ENCODE measurements around the gene HSPA4L.

Gene HSPA4L

GRCh38 chr4:127783955-127784770 lies 2.0 kb downstream of the HSPA4L start:
- peak; percentile 5 for DNase-seq

DNA sequence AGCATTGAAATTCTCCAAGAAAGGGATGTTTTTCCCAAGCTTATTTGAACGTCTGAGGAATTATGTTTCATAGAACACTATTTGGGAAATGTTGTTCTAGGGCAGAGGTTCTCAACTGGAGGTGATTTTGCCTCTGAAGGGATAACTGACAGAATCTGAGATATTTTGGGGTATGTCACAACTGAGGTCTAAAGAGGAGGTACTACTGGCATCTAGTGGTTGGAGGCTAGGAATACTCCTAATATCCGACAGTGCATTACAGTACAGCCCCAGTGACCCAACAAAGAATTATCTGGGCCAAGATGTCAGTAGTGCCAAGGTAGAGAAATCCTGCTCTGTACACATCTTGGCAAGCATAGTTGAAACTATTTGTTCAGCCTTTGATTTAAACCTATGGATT lies 6.4 kb downstream of the HSPA4L start:
- DNase-seq = no peak

DNA sequence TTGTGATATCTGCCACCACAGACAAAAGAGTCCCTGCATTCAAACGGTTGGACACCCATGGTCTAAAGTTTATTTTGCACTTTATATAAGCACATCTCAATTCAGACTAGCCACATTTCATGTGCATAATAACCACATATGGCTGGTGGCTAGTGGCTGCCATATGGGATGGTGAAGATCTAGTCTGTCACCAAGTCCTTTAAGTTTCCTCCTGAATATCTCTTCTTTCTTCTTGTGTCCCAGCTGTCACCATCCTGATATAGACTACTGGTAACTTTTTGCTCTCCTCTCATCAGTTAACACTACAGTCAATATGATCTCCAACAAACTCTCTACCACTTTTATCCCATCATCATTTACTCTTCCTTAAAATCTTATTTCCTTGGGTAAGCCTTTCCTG lies 9.3 kb downstream of the HSPA4L start:
- DNase-seq = no peak

GRCh38 chr4:127793528-127793927 lies 11.4 kb downstream of the HSPA4L start:
- DNase-seq = no peak

GRCh38 chr4:127799711-127800110 lies 17.6 kb downstream of the HSPA4L start:
- DNase-seq = no peak

GRCh38 chr4:127809173-127809800 lies 27.2 kb downstream of the HSPA4L start:
- DNase-seq = no peak

DNA sequence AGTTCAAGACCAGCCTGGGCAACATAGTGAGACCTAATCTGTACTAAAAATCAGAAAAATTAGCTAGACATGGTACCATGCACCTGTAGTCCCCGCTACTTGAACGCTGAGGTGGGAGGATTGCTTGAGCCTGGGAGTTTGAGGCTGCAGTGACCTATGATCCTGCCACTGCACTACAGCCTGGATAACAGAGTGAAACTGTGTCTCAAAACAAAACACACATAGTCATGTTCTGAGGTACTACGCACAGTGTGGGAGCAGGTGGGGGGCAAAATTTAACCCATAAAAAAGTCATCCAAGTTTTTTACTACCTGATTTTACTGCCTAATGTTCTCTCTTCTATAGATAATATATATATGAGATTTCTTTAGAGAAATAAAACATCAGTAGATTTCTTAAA lies 28.4 kb downstream of the HSPA4L start:
- no peak for DNase-seq

DNA sequence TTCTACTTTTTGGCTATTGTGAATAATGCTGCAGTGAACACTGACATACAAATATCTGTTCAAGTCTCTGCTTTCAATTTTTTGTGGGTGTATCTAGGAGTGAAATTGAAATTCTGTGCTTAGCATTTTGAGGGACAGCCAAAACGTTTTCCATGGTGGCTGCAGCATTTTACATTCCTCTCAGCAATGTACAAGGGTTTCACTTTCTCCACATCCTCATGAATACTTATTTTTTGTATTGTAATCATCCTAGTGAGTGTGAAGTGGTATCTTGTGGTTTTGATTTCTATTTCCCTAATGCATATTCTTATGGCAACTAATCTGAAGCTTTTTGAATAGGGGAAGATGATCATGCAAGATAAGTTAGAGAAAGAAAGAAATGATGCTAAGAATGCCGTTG lies 40.3 kb downstream of the HSPA4L start:
- no peak for DNase-seq

GRCh38 chr4:127828121-127828520 lies 46.0 kb downstream of the HSPA4L start:
- no peak for DNase-seq

- DNase-seq = no peak
These were observed 46.9 kb downstream of the HSPA4L start for GRCh38 chr4:127829014-127829413.

DNA sequence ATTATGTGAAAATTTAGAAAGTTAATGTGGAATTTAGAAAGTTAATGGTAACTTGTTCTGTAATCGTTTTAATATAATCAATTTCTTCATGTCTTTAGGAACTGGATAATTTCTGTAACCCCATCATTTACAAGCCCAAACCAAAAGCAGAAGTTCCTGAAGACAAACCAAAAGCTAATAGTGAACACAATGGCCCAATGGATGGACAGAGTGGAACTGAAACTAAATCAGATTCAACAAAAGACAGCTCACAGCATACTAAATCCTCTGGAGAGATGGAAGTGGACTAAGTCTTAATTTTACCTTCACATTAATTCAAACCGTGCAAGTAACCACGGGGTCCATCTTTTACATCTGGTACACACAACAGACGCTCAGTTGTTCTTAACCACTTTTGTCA lies 50.5 kb downstream of the HSPA4L start:
- no peak for DNase-seq

GRCh38 chr4:127843704-127844600 lies 61.8 kb downstream of the HSPA4L start:
- no peak for DNase-seq

DNA sequence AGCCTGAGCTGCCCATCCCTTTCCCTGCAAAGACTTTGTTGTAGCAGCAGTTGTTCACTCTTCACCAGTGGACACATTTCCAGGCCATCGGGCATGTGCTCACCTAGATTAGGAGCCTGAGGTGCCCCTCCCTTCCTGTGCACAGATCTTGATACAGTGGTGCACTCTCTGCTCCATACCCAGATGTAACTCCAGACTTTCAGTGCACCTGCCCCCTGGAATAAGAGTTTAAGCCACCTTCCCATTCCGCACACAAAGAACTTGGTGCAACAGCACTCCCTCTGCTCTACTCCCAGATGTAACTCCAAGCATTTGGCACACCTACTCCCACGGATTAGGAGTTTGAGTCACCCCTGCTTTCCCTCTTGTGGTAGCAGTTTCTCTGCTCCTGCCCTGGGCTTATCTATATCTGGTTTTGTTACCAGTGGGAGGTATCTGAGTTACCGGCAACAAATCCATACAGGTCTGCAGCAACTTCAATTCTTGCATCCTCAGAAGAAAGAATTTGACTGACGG lies 62.5 kb downstream of the HSPA4L start:
- DNase-seq = no peak

DNA sequence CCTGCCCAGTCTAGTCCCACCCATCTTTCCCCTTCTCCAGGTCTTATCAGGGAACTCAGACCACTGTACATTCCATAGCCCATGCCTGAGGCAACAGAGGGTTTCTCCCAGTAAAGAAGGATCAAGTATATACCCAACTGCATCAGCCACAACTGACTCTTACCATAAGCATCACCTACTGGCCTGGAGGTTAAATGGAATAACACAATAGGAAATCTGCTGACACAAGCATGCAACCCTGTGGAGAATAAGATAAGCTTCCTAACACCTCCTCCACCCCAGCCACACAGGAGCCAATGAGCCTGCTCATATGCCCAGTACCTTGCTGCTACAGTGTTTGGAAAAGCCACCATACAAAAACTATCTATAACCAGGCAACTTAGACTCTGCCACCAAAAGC lies 63.9 kb downstream of the HSPA4L start:
- no peak for DNase-seq

DNA sequence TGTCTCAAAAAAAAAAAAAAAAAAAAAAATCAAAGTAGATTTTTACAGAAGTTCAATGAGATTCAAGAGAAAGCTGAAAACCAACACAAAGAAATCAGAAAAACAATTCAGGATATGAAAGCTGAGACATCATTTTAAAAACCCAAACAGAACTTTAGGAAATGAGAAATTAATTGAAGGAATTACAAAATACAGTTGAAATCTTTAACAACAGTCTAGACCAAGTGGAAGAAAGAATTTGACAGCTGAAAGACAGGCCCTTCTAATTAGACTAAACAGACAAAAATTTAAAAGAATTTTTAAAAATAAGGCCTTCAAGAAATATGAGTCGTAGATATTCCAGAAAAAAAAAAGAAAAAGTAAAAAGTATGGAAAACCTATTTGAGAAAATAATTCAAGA lies 64.6 kb downstream of the HSPA4L start:
- no peak for DNase-seq

GRCh38 chr4:127849505-127850234 lies 67.5 kb downstream of the HSPA4L start:
- peak; percentile 0 for DNase-seq

DNA sequence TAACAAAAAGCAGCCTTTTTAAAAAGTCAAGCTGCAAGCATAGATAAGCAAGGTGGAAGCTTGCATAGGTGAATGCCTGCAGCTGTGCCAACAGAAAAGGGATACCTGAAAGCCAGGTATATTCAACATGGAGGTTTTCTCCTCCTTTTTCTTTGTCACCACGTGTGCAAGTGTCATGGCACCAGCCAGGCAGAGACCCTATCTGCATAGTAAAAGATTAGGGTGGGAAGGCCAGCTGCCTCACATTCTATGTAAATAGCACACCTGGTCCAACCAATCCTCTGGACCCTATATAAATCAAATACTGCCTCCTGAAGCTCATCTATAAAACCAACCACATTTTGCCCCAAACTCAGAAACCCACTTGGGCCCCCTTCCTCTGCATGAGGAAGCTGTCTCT lies 70.5 kb downstream of the HSPA4L start:
- DNase-seq = no peak

DNA sequence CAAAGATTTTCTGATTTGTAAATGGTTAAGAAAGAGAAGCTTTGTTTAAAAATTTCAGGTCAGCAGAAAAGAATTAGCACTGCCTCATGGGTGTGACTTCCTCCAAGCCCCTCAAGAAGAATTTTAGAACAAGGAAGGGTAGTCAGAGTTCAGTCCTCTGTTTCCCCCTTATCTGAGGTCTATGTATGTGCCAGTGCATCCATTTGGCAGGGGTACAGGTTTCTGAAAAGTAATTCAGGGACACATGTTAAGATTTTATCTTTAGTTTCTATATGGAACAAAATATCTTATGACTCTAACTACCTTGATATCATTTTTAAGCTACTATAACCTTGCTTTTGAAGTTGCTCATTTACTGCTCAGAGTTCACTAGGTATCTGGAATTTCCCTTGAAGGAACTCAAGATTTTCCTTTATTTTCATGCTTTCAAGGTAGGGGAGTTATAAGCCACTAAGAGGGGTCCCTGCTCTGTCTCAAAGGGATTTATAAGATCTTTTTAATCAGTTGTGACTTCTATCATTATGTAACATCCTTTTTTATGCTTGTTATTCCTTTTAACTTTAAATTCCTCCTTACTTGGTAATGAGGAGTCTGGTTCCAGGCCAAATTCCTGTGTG lies 74.2 kb downstream of the HSPA4L start:
- DNase-seq = no peak

GRCh38 chr4:127856813-127857447 lies 74.8 kb downstream of the HSPA4L start:
- no peak for DNase-seq

- no peak for DNase-seq
These were observed 75.5 kb downstream of the HSPA4L start for GRCh38 chr4:127857641-127858040.

- no peak for DNase-seq
These were observed 86.1 kb downstream of the HSPA4L start for GRCh38 chr4:127868196-127868595.

DNA sequence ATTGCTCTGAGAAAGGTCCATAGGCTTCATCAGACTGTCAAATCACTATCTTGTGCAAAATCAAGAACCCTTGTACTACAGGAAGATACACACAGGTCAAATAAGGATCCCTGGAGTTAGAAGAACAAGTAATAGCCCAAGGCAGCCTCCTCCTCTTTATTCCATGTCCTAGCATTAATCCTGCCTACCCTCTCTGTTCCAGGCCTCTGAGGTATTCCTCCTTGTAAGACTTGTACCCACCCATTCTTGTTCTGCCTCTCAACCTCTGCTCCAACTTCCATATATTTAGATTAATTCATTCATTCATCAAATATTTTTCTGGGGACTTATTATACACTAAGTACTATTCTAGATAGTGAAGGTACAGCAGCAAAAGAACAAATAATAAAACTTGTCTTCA lies 88.2 kb downstream of the HSPA4L start:
- DNase-seq = no peak

Measured in DMS79 treated with DMSO at 0.1 percent for 48 hours (cell line).